GM21717 (cell line): ENCODE data around the gene LLGL2.

Source experiments
- ATAC-seq: cut with Tn5 transposase; IDR thresholded peaks from one replicate; pipeline ENCODE4 v1.9.1; 2021; ENCODE audit warnings: mild to moderate bottlenecking, moderate library complexity; ENCODE audit not compliant: unreplicated experiment

LLGL2 gene

DNA sequence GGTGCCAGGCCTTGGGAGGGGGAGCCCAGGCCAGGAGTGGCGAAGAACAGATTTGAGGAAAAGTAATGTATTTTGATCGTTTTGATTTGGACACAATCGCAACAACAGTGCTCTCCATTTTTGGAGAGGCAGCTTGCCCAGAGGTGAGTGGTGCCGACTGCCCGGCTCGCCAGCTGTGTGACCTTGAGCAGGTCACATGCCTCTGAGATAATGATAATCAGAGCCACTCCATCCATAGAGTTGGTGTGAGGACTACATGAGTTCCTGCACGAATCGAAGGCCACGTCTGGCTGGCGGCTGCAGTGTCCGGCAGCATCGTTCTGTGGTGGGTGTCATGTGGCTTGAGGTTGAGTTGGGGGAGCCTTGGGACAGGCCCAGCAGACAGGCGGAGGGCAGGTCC lies 20.7 kb downstream of the LLGL2 start:
- ATAC-seq, result no peak

DNA sequence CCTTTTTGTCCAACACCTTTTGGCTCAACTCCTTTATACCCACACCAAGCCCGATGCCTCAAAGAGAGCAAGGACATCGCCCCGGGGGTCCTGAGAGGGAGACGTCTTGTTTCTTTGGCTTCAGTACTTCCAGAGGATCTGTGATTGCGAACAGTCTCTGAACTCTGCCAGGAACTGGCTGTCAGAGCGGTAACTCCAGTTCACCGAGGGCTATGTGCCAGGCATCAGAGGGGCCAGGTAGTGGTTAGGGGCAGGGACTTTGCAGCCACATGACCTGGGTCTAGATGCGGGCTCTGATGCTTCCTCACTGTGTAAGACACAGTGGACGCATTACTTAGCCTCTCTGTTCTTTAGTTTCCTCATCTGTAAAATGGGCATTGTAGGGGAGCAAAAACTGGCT lies 21.6 kb downstream of the LLGL2 start:
- ATAC-seq, result no peak

- no peak for ATAC-seq
Observed at GRCh38 chr17:75548813-75549212, 23.3 kb downstream of the LLGL2 start.

- ATAC-seq, result no peak
Observed at GRCh38 chr17:75549246-75550138, 24.0 kb downstream of the LLGL2 start.

DNA sequence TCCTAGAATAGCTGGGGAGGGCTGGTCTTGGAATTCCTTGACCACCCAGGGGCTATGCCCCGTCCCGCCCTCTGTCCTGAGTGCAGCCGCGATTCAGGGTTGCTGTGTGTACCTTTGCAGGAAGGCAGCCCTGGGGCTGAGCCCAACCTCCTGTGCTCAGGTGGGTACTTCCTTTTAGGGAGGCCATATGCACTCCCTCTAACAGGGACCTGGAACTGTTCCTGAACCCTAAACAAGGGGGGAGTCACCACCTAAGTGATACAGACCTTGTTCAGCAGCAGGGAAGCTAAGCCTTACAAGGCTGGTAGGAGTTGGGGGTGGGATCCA lies 24.6 kb downstream of the LLGL2 start:
- no peak for ATAC-seq

DNA sequence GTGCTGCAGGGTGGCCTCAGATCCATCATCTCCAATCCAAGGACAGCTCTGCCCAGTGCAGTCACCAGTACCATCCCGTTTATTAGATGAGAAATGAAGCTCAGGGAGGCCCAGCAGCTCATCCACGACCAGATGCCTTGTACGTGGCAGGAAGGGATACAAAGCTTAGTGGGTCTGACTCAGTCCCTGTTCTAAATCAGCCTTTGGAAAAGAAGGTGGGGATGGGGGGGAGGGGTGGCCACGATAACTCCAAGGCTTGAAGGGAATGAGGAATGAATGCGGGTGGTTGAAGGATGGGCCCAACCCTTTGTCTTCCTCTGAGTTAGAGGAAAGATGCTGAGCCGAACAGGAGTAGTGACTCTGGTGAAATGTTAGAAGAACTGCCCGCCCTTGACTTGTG lies 25.8 kb downstream of the LLGL2 start:
- ATAC-seq, result no peak

GRCh38 chr17:75552425-75553294 lies 27.2 kb downstream of the LLGL2 start:
- no peak for ATAC-seq

DNA sequence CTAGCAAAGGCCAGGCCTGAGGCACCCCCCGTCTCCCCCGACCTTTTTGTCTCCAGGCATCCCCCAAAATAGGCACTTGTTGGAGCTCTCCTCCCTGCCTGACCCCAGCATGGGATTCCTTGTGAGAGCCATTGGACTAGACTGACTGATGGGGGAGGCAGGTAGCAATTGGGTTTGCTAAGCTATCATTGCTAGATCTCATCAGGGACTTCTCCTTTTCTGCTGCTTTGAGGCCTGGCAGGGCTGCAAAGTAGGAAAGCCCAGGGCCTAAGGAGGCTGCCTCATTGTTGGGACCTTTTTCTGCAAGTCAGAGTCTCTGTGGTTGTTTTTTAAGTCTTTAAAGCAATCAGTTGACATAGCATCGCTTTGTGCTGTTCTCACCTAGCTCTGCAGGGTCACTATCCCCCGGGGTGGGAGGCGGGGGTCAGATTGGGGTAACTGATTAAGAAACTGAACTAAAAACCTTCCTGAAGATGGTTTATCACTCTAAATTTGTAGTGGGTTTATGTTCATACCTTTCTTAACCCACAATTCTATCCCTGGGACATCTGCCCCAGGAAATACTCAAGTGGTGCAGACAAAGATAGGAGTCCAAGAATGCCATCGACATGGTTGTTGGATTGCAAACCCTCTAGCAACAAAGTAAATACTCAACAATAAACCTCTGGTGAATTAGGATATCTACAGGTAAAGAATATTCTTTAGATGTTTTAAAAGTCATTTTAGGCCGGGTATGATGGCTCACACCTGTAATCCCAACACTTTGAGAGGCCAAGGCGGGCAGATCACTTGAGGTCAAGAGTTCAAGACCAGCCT lies 28.0 kb downstream of the LLGL2 start:
- ATAC-seq, result no peak

- ATAC-seq, result no peak
Observed at GRCh38 chr17:75555679-75556153, 30.2 kb downstream of the LLGL2 start.

GRCh38 chr17:75557075-75557851 lies 31.8 kb downstream of the LLGL2 start:
- no peak for ATAC-seq

- no peak for ATAC-seq
Observed at GRCh38 chr17:75557852-75558665, 32.6 kb downstream of the LLGL2 start.

- ATAC-seq, result no peak
Observed at GRCh38 chr17:75558666-75559530, 33.4 kb downstream of the LLGL2 start.

DNA sequence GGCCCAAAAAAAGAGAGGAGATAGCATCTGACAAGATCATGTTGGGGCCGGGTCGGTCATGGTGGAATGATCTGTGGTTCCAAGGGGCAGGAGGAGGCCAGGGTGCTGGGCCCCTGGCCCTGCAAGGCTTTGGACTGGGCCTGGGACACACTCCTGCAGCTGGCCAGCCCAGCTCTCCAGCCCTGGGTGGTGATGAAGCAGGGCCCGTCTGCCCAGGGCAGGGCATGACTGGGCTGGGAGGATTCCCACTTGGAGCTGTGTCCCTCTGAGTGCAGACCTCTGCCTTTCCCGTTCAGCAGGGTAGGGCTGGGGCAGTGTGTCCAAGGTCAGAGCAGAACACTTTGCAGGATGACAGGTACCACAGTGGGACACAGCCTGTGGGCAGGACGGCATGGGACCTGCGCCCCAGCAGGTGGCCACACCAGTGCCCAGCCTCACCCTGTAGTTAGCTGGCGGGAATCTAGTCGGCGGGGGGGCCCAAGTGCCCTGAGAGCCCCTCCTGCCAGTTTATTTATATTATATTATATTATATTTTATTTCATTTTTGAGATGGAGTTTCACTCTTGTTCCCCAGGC lies 34.5 kb downstream of the LLGL2 start:
- no peak for ATAC-seq

GRCh38 chr17:75561927-75562603 lies 36.6 kb downstream of the LLGL2 start:
- no peak for ATAC-seq

DNA sequence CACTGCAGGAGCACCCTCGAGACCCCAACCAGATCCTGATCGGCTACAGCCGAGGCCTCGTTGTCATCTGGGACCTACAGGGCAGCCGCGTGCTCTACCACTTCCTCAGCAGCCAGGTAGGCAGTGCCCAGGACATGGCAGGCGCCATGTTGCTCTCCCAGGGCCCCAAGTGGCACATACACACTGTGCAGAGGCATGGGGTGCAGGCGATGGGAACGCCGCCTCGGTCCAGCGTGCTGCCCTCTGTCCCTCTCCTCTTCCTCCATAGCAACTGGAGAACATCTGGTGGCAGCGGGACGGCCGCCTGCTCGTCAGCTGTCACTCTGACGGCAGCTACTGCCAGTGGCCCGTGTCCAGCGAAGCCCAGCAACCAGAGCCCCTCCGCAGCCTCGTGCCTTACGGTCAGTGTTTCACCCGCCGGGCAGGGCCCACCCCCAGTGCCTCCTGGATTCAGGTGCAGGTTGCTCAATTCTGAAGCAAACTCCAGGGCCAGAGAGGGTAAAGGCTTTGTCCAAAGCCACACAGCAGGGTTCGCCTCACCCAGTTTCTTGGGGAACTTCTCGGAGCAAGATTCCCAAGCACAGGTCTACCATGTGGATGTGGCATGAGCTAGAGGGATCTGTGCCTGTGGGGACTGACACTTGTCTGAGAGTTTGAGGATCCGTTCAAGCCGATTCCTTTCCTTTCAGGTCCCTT lies 37.7 kb downstream of the LLGL2 start:
- ATAC-seq, result no peak

DNA sequence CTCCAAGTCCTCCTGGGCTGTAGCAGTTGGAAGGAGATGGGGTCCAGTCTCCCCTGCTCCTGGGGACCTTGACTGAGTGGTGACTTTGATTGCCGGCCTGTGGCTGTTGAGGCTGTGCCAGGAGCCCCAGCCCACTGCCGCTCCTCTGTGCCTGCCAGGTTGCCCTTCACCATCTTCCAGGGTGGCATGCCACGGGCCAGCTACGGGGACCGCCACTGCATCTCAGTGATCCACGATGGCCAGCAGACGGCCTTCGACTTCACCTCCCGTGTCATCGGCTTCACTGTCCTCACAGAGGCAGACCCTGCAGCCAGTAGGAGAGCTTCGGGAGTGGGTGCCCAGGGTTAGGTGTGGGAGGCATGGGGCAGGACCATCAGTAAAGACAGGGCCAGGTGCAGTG lies 38.7 kb downstream of the LLGL2 start:
- ATAC-seq, result no peak

DNA sequence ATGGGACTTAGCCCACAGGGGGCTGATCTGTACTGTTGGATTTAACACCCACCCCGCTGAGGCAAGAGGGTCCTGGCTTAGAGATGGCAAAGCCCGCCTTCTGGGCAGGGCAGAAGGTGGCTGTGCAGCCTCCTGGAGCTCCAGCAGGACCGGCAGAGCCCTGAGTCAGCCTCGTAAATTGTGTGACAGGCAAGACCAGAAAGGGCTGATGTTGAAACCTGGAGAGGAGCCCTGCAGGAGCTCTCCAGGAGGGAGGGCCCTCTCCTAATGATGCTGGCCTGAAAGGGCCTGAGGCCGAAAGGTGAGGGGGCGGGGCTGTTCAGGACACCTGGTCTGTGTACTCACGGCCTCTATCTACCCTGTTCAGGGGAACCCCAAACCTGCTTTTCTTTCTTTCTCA lies 39.6 kb downstream of the LLGL2 start:
- ATAC-seq, result no peak
